Stimulated activated CD8-positive, alpha-beta memory T cell treated with anti-CD3 and anti-CD28 coated beads, Interleukin-15, amount 100 ng/mL, for 1 hour (primary cell): Measurements from ENCODE around the gene ITPK1.
A peak's percentile ranks its signal among the peaks of the same experiment; 100 is the strongest.

Source experiments
- DNase-seq: peaks from one replicate; pipeline ENCODE4 v3.0.0-alpha.2; 2020; ENCODE audit warnings: low read depth

Gene ITPK1

DNA sequence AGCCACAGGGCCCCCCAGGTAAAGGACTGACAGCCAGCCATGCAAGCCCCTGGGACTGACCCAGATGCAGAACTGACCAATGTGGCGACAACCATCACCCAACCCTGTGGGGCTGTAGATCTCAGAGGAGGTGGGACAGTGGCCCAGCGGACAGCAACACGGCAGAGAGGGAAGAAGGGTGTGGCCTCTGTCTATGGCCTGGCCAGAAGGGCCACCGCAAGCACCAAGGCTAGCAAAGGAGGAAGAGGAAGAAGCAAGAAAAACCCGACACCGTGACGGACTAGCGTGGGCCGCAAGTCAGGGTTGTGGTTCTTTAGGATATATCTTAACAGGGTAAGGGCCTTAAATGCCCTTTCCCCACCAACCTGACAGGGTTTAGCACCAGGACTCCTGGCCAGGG, 71.2 kb downstream of the ITPK1 start:
- no peak for DNase-seq

DNA sequence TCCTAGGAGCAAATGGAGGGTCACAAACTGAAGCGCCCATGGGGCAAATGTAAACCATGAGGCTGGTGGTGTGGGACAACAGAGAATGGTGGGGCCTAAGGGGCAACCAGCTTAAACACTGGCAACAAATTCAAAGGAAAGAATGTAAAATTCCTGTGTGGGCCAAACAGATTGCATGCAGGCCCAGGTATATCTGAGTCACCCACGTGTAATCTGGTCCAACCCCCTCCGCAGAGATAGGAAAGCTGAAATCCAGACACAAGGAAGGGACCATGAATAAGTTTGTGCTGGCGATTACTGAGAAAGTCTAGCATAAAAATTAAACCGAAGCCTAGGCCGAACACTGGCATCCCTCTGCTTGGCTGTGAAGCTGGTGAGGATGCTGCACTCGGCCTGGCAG, 71.6 kb downstream of the ITPK1 start:
- no peak for DNase-seq

GRCh38 chr14:93042968-93043940, 72.5 kb downstream of the ITPK1 start:
- no peak for DNase-seq

DNA sequence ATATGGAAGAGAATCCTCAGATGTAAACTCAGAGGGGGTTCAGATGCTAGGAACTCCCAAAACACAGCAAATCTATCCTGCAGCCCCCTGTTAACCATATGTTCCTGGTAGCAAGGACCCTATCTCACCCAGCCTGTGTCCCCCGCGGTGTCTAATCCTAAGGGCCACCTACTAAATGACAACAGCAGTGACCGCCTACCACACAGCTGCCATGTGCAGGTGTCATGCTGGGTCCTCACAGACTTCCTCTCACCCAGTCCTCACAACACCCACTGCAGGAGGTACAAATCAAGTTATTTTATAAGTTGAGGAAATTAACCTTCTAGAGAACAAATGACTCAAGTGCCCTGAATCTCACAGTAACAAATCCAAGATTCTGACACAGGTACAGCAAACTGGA, 73.9 kb downstream of the ITPK1 start:
- no peak for DNase-seq

DNA sequence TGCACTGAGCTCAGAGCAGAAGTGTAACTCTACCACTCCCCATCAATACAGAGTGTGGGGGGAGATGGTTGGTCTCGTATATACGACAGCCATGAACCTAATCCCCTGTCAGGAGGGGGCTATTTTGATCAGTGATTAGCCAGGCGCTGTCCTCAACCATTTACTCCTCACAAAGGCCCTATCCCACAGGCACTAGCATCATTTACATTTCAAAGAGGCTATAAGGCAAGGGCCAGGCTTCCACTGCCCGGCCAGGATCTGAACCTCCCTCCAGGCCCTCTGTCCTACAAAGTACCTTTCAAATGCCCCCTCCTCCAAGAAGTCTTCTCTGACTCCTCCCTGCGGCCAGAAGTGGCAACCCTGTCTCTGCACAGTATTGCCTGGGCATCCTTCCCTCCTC, 74.7 kb downstream of the ITPK1 start:
- DNase-seq, result no peak

DNA sequence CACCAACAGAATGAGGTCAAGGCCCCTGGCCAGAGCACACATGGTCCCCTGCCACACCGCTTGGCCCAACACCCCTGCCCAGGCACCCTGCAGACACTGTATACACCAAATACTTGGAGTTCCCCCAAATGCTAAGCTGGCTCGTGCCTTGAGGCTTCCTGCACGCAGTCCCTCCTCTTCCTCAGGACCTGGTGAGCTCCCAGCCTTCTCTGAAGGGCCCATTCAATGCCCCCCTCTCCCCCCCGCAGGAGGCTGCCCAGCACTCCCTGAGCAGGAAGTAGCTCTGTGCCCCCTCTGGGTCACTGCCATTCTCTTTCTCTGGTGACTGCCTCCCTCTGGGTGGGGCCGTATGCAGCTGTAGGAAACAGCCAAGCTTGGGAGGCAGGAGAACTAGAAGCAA, 75.3 kb downstream of the ITPK1 start:
- no peak for DNase-seq

DNA sequence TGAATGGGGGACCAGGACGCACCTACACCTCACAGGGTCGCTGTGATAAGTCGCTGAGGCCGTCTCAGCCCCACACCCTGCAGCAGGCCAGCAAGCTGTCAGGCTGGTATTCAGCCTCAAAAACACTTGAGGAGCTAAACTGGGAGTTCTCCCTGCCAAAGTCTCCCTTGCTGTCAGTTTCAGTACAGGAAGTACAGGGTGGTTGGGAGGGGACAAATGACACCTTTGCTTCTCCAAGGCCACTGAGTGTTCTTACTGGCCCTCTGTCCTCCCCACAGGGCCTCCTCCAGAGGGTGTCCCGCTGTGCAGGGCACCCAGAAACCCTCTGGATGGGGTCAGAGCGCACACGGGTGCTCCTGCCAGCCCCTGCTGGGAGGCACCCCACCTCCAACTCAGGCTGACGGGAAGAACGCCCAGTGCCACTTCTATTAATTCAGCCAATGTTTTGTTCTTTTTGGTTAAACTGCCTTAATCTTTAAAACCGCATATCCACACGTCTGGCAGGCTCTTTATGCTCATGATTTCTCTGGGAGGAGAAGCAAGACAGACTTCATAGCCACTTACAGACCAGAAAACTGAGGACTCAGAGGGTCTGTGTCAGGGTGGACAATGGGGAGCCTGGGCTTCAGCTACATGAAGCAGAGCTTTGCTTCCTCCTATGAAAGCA, 75.9 kb downstream of the ITPK1 start:
- DNase-seq, result no peak

GRCh38 chr14:93037351-93037750, 78.4 kb downstream of the ITPK1 start:
- no peak for DNase-seq

GRCh38 chr14:93036652-93037345, 78.9 kb downstream of the ITPK1 start:
- DNase-seq, result no peak

- DNase-seq, result no peak
Observed at GRCh38 chr14:93035917-93036651, 79.6 kb downstream of the ITPK1 start.

GRCh38 chr14:93035585-93035916, 80.2 kb downstream of the ITPK1 start:
- no peak for DNase-seq

- DNase-seq, result no peak
Observed at GRCh38 chr14:93034671-93034994, 81.1 kb downstream of the ITPK1 start.

DNA sequence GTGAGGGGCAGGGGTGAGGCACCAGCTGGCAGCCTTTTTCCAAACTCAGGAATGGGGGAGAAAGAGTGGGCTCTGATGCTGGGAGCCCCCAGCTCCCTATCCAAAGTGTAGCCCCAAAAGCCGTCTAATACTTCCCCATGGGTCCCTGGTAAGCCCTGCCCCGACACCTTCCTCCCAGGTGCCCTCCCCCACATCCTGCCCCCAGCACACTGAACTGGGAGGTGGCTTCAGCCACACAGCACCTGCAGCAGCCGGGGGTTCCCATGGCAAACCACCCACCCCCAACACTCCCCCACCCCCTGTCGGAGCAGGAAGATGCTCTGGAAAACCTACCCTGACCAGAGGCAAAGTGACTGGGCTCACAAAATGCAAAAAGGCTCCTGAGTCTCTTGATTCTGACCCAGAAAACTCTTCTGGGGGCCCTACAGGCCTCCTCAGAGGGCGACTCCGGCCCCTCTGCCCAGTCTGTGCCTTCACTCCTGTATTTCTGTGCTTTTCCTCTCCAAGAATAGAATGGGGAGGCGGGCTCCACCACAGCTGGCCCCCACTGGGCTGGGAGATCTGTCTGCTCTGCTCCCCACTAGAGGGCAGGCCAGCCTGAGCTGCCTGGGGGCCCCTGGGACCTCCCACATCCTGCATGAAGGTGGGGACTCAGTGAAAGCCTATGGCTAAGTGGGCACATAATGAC, 81.6 kb downstream of the ITPK1 start:
- DNase-seq, result peak; percentile 20

DNA sequence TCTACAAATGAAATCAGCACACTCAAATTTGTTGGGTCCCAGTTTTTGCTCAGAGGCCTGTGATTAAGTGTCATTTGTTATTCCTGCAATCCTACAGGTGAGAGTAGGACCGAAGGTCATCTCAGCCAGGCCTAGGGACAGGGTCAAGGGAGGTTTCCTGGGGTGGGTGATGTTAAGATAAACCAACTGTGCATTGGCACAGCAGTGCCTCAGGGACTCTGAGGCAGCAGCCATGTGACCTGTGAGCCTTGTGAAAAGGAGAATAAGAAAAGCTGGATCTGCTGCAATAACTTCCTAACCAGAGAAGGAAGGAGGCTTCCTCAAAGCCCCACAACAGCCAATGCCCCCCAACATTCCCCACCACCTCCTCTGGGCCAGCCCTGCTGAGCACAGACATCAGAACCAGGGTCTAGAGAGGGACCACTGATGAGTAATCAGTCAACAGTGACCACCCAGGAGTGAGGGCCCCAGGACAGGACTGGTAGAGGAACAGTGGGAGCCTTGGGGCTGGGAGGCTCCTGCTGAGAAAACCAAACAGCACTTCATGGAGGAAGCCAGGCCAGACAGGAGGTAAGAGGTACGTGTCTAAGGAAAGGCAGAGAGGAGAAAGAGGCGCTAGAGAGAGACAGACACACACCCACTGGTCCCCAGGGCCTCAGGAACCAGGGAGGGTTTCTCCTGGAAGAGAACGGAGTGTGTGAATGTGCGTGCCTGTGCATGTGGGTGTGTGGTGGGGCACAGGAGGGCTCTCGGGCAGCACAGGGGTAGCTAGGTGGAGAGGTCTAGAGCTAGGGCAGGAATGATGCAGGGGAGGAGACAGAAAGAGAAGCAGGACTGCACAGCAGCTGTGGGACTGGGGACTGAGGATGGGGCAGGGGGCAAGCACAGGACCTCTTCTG, 82.4 kb downstream of the ITPK1 start:
- DNase-seq, result no peak

DNA sequence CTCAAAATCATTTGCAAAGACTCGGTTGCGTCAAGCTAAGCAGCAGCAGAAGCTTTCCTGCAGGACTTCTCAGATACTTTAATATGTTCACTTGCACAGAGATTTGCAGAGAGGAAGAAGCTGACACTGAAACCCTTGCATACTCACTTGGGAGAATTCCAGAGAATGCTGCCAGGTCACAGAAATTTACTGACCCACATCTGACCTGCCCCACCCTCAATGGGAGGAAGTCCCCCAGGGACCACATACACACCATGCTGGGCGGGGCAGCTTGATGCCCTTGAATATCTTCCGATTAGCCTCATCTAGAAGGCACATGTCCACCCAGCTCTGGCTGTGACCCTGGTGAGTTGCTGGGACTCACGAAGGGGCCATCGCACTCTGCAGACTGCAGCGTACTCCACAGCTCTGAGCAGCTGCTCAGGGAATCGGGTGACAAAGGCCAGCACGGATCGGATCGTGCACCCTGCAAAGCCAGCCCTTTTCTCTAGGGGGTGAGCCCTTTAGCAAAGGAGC, 83.2 kb downstream of the ITPK1 start:
- no peak for DNase-seq

GRCh38 chr14:93031505-93032315, 84.0 kb downstream of the ITPK1 start:
- no peak for DNase-seq

GRCh38 chr14:93030761-93031160, 85.0 kb downstream of the ITPK1 start:
- no peak for DNase-seq

- no peak for DNase-seq
Observed at GRCh38 chr14:93029911-93030508, 85.7 kb downstream of the ITPK1 start.

GRCh38 chr14:93029417-93029816, 86.3 kb downstream of the ITPK1 start:
- DNase-seq, result no peak
